ENCODE measurements around the gene SH3GL2.

GRCh38 chr9:17752021-17752420, 173.2 kb downstream of the SH3GL2 start:
- TF ChIP-seq ZFP30 (CRISPR knock-in tag; IDR thresholded peaks at IDR 0.05) (no peak), GLIS3 (CRISPR knock-in tag; IDR thresholded peaks at IDR 0.05) (no peak), ARNTL (CRISPR knock-in tag; IDR thresholded peaks at IDR 0.05; ENCODE audit: borderline replicate concordance, low read depth) (no peak), POU6F1 (CRISPR knock-in tag; IDR thresholded peaks at IDR 0.05; ENCODE audit: borderline replicate concordance, low read depth) (no peak), ISL1 (CRISPR knock-in tag; IDR thresholded peaks at IDR 0.05) (no peak), ZC3H10 (CRISPR knock-in tag; IDR thresholded peaks at IDR 0.05) (no peak), PATZ1 (CRISPR knock-in tag; IDR thresholded peaks at IDR 0.05; ENCODE audit: borderline replicate concordance) (no peak), BACH2 (CRISPR knock-in tag; IDR thresholded peaks at IDR 0.05; ENCODE audit: borderline replicate concordance) (no peak), PPARA (CRISPR knock-in tag; IDR thresholded peaks at IDR 0.05; ENCODE audit: borderline replicate concordance) (no peak), ZNF8 (CRISPR knock-in tag; IDR thresholded peaks at IDR 0.05) (no peak), TSHZ2 (CRISPR knock-in tag; IDR thresholded peaks at IDR 0.05) (no peak), ZFP3 (CRISPR knock-in tag; IDR thresholded peaks at IDR 0.05) (no peak), ZNF565 (CRISPR knock-in tag; conservative IDR thresholded peaks at IDR 0.05; ENCODE audit: low read depth) (no peak), TCF4 (CRISPR knock-in tag; IDR thresholded peaks at IDR 0.05; ENCODE audit: borderline replicate concordance) (no peak)
